GM21717 (cell line): ENCODE data around the gene UBXN11.
"Not testable (repeated sequence)": the region's sequence is repeated elsewhere in the genome, so short reads cannot be mapped to it uniquely, and the experiment has no call there.

Experiments used
- ATAC-seq: cut with Tn5 transposase; IDR thresholded peaks from one replicate; pipeline ENCODE4 v1.9.1; 2021; ENCODE audit warnings: mild to moderate bottlenecking, moderate library complexity; ENCODE audit not compliant: unreplicated experiment

Gene UBXN11

DNA sequence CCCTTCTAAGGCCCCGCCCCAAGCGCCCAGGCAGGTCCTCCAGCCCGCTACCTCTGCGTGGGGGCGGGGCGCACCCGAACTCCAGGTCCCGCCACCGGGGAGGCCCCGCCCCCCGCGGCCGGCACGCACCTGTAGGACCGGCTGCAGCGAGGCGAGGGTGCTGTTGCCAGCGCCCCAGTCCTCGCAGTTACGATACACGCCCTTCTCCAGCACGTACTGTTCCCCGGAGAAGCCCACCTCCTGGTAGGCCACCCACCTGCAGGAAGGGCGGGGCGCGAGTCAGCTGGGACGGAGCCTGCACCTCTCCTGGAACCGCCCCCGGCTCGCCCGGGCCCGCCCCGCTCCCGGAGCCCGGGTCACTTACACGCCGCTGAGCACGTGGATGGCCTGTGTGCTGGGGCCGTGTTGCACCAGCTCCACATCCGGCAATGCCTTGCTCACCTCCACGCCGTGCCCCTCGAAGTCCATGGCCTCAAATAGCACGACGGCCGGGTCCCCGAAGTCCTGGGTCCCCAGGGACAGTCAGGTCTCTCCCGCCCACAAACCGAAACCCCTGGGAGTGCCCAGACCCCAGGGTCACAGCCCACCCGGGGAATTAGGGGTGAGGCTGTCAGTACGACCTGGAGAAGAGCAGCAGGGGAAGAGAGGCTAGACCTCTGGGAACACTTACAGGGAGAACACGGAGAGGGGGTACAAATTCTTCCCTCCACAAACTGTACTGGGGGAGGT is 30.2 kb upstream of the UBXN11 start:
- peak; percentile 56 for ATAC-seq

GRCh38 chr1:26335774-26336476 is 29.5 kb upstream of the UBXN11 start:
- ATAC-seq: no peak

- not testable (repeated sequence) for ATAC-seq
Measured at GRCh38 chr1:26333312-26333711, 26.9 kb upstream of the UBXN11 start.

GRCh38 chr1:26330276-26330675 is 23.8 kb upstream of the UBXN11 start:
- ATAC-seq: no peak

DNA sequence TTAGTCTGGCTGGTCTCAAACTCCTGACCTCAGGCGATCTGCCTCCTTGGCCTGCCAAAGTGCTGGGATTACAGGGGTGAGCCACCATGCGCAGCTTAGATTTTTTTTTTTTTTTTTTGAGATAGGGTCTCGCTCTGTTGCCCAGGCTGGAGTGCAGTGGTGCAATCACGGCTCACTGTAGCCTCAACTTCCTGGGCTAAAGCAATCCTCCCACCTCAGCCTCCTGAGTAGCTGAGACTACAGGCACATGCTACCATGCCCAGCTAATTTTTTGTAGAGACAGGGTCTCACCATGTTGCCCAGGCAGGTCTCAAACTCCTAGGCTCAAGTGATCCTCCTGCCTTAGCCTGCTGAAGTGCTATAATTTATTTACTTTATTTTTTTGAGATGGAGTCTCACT is 22.9 kb upstream of the UBXN11 start:
- ATAC-seq: not testable (repeated sequence)

DNA sequence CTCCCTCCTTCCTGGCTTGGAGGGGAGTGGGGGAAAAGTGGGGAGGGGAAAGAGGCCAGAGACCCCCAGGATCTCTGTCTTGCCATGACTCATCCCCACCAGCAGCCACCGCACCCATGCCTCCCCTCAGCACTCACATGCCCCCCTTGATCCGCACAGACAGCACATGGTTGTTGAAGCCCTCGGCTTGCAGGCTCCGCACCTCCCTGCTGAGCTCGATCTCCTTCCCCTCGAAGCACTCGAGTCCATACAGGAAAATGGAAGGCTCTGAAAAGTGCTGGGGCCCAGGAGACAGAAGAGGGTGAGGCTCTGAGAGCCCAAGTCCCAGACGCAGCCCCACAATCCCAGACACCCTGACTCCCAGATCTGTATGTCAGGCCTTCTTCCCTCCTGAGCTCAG is 22.2 kb upstream of the UBXN11 start:
- no peak for ATAC-seq

- ATAC-seq: no peak
Measured at GRCh38 chr1:26327956-26328362, 21.5 kb upstream of the UBXN11 start.

DNA sequence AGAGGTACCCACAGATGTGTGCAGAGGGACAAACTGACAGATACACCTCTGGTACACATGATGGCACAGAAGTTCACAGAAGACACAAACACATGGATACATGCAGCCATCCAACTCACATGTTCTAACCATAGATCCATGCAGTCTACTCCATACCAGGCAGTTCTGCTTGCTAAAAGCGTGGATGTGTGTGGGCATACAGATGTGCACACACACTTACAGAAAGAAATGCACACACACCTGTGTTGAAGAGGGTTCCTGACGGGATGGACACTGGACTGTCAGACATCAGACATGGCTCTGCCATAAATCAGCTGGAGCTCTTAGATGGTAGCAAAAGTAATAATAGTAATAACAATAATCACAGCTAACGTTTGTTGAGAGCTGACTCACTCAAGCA is 18.1 kb upstream of the UBXN11 start:
- ATAC-seq: no peak

DNA sequence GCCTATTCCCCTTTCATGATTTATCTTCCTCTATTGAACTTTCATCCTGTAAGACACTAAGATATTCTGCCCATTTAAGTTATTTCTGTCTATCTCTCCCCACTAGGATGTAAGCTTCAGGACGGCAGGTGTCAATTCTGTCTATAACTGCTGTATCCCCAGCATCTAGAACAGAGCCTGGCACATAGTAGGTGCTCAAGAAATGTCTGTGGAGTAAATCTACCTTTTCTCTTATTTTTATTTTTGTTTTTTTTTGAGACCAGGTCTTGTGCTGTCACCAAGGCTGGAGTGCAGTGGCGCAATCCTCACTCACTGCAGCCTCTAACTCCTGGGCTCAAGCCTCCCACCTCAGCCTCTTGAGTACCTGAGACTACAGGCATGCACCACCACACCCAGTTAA is 16.9 kb upstream of the UBXN11 start:
- no peak for ATAC-seq

DNA sequence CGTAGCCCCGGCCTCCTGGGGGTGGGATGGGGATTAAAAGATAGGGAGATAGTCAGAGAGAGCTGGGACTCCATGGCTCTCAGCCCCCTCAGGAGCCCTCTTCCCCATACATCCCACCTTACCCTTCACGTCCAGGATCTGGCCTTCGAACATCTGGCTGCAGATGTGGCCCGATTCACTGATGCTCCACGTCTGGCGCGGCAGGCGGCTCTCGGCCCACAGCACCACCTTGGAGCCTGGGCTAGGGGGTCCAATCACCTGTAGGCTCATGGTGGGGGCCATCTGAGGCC is 15.6 kb upstream of the UBXN11 start:
- no peak for ATAC-seq

DNA sequence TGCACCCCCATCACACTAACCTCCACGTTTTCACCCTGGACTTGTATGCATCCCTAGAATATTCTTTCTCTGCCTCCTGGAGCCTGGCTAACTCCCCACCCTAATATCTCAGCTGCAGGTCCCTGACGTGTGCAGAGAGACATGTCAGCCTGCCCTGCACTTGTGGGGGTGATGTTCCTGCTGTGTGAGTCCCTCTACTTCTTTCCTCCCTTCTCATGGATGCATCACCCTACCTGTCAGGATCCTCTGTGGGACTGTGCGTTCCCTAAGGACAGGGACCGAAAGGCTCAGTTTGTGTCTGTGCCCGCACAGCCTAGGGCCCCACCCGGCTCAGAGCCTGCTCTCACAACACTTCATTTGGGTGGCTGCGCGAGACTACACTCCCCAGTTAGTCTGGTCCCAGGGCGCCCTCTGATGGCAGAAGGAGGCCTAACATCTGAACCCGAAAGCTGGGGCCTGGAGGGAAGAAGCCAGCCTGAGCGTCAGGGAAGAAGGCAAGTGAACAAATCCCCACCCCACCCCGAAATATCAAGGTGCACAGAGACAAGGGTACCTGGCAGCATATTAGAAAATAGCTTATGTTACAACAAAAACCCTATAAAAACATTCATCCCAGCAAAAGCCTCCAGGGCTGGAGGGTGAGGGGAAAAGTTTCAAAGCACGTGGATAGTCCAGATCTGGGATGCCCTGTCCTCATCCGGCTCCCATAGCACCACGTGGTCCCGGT is 15.0 kb upstream of the UBXN11 start:
- ATAC-seq: no peak

- no peak for ATAC-seq
Measured at GRCh38 chr1:26320896-26321295, 14.5 kb upstream of the UBXN11 start.

- no peak for ATAC-seq
Measured at GRCh38 chr1:26318338-26319064, 12.1 kb upstream of the UBXN11 start.

GRCh38 chr1:26317612-26318337 is 11.3 kb upstream of the UBXN11 start, which contains the start of gene CD52:
Gene CD52, plus strand, starts transcription at chr1:26317958. Its CDS starts 60 bp downstream, at chr1:26318018.
- ATAC-seq: peak; percentile 38

DNA sequence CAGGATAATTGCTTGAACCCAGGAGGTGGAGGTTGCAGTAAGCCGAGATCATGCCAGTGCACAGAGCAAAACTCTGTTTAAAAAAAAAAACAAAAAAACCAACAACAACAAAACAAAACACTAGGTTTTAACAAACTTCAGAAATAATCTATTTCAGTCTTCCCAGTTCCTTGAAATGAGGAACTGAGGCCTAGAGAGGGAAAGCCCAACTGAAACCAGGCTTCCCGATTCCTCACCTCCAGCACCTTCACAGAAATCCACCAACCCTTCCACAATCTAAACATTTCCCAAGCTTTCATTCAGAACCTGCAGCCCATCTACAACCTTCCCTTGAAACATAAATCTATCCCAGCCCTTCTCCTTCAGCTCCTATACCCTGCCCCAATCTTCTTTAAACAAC is 10.7 kb upstream of the UBXN11 start:
- ATAC-seq: no peak

DNA sequence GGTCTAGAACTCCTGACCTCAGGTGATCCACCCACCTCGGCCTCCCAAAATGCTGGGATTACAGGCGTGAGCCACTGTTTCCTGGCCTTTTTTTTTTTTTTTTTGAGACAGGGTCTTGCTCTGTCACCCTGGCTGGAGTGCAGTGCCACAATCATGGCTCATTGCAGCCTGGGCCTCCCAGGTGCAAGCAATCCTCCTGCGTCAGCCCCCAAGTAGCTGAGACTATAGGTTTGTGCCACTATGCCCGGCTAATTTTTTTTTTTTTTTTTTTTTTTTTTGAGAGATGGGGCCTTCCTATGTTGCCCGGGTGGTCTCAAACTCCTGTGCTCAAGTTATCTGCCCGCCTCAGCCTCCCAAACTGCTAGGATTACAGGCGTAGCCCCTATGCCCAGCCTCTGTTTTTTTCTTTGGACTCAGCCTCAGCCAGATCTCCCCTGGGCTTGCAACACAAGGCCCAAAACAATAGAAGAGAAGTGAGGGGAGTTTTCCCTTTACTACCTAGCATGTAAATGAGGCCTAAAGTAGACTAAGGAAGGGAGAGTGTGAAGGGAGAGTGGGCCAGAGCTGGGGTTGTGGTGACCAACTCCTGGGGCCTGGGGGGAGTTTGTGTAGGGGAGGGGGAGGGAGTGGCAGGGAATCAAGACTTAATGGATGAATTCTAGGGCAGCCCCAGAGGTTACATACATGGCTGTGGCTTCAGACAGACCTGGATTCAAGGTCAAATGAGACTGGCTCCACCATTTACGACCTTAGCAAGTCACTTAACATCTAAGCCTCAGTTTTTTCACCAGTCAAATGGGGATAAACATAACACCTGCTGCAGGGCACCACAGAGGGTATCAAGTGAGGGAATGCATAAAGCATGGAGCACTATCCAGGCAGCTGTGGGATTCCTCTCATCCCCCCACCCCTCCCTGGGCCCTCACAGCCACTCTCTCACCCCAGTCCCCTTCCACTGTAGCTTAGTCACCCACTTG is 9.7 kb upstream of the UBXN11 start:
- ATAC-seq: no peak

GRCh38 chr1:26314501-26314900 is 8.1 kb upstream of the UBXN11 start:
- no peak for ATAC-seq

- ATAC-seq: not testable (repeated sequence)
Measured at GRCh38 chr1:26307966-26308899, 1.8 kb upstream of the UBXN11 start.
